22Rv1 (cell line): ENCODE measurements around the gene ILK.

Experiments
- ZFX ChIP-seq: fragments of 450-650 bp; IDR thresholded peaks from 2 replicates; pipeline ENCODE4 v1.6.1; 2017; ENCODE audit warnings: antibody characterized with exemption, borderline replicate concordance
- TF ChIP-seq, protein P1 (sequence below): fragments of 450-650 bp; IDR thresholded peaks from 2 replicates; pipeline ENCODE4 v1.5.1; 2017; ENCODE audit warnings: mild to moderate bottlenecking

GRCh38 chr11:6656584-6656915 lies 53.0 kb downstream of the ILK start:
- TF ChIP-seq, protein P1, sequence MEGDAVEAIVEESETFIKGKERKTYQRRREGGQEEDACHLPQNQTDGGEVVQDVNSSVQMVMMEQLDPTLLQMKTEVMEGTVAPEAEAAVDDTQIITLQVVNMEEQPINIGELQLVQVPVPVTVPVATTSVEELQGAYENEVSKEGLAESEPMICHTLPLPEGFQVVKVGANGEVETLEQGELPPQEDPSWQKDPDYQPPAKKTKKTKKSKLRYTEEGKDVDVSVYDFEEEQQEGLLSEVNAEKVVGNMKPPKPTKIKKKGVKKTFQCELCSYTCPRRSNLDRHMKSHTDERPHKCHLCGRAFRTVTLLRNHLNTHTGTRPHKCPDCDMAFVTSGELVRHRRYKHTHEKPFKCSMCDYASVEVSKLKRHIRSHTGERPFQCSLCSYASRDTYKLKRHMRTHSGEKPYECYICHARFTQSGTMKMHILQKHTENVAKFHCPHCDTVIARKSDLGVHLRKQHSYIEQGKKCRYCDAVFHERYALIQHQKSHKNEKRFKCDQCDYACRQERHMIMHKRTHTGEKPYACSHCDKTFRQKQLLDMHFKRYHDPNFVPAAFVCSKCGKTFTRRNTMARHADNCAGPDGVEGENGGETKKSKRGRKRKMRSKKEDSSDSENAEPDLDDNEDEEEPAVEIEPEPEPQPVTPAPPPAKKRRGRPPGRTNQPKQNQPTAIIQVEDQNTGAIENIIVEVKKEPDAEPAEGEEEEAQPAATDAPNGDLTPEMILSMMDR: no peak
- no peak for TF ChIP-seq ZFX
